GM06990 (cell line): ENCODE results near the gene C12orf60.

Experiments
- DNase-seq: peaks from one replicate; pipeline ENCODE4 v3.0.0-alpha.2; 2011; ENCODE audit not compliant: insufficient read length; ENCODE audit errors: extremely low read depth
- H3K27me3 ChIP-seq: replicated peaks from 2 replicates; pipeline ENCODE4 v1.6.0; 2011; ENCODE audit warnings: low read length; ENCODE audit not compliant: control insufficient read depth, insufficient read depth
- H3K36me3 ChIP-seq: 2 replicates; pipeline ENCODE4 v1.5.1; 2011; ENCODE audit warnings: low read length; ENCODE audit not compliant: control insufficient read depth, insufficient read depth
- H3K4me3 ChIP-seq: replicated peaks from 2 replicates; pipeline ENCODE4 v1.5.1; 2011; ENCODE audit warnings: low read depth, mild to moderate bottlenecking, control low read depth, low read length
- CTCF ChIP-seq: IDR thresholded peaks from 2 replicates; pipeline ENCODE4 v1.5.1; 2011; ENCODE audit warnings: low read length, control low read depth, mild to moderate bottlenecking, inconsistent platforms; ENCODE audit not compliant: insufficient read depth, poor library complexity, severe bottlenecking

C12orf60 gene

GRCh38 chr12:14833952-14834351 lies 30.5 kb downstream of the C12orf60 start:
- TF ChIP-seq CTCF, result no peak
- no peaks in the 10 kb centered on the region for H3K36me3 ChIP-seq
- H3K4me3 ChIP-seq, result no peak overlapping the region
- DNase-seq, result no peak
- H3K27me3 ChIP-seq, result no peaks in the 10 kb centered on the region

- TF ChIP-seq CTCF, result no peak
- Histone ChIP-seq H3K27me3 (no peaks in the 10 kb centered on the region), H3K4me3 (no peak overlapping the region), H3K36me3 (no peaks in the 10 kb centered on the region)
- DNase-seq, result no peak
Measured at GRCh38 chr12:14834509-14834908, 31.0 kb downstream of the C12orf60 start.

- TF ChIP-seq CTCF, result no peak
Measured at GRCh38 chr12:14836336-14837210, 33.1 kb downstream of the C12orf60 start.

GRCh38 chr12:14839262-14839661 lies 35.8 kb downstream of the C12orf60 start:
- no peak for DNase-seq
- TF ChIP-seq CTCF, result no peak
- Histone ChIP-seq H3K4me3 (no peak overlapping the region), H3K36me3 (no peaks in the 10 kb centered on the region), H3K27me3 (no peaks in the 10 kb centered on the region)

More at GRCh38 chr12:14836336-14837210, 33.1 kb downstream of the C12orf60 start:
- no peak for DNase-seq
- H3K27me3 ChIP-seq, result no peaks in the 10 kb centered on the region
- H3K36me3 ChIP-seq, result no peaks in the 10 kb centered on the region
- H3K4me3 ChIP-seq, result no peak overlapping the region

GRCh38 chr12:14840616-14841015 lies 37.1 kb downstream of the C12orf60 start:
- no peak for TF ChIP-seq CTCF
- H3K27me3 ChIP-seq, result no peaks in the 10 kb centered on the region

DNA sequence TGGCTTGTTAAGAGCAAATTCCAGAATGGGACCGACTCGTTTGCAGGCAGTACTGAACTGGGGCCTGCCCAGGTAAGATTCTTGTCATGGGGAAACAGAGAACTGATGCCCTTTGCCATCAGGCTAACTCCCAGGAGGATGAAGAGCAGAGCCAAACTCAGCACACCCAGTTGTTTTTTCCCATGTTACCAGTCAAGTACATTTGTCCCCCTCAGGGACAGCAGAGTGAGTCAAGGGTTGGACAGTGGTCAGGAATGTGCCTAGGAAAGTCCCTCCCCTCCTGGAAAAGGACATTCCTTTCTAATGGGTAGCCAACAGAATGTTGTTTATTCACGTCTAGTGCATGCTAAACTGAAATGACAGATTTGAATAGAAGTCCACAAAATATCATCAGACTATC lies 38.3 kb downstream of the C12orf60 start:
- Histone ChIP-seq H3K27me3 (no peaks in the 10 kb centered on the region), H3K4me3 (no peak overlapping the region), H3K36me3 (no peaks in the 10 kb centered on the region)
- no peak for DNase-seq
- no peak for TF ChIP-seq CTCF

More at GRCh38 chr12:14840616-14841015, 37.1 kb downstream of the C12orf60 start:
- Histone ChIP-seq H3K4me3 (no peak overlapping the region), H3K36me3 (no peaks in the 10 kb centered on the region)
- DNase-seq, result no peak
